Coronary artery (tissue), 2 donors: Measurements from ENCODE around the gene ZMIZ1.

Experiments used
- DNase-seq: peaks from one replicate; pipeline ENCODE4 v3.0.0-alpha.2; 2017; ENCODE audit warnings: low spot score
- H3K27ac ChIP-seq, 2 donors: fragments of 200-600 bp; sonication (generic); one replicate each; pipeline ENCODE4 v1.5.1; 2016 to 2019
- H3K4me3 ChIP-seq: fragments of 200-600 bp; sonication (generic); 2 replicates; pipeline ENCODE4 v1.5.1; 2016; ENCODE audit warnings: mild to moderate bottlenecking, moderate library complexity
- CTCF ChIP-seq: fragments of 200-600 bp; sonication (generic); IDR thresholded peaks from one replicate; pipeline ENCODE4 v1.5.1; 2019; ENCODE audit warnings: antibody characterized with exemption

Gene ZMIZ1

GRCh38 chr10:79187121-79187940, 118.6 kb downstream of the ZMIZ1 start:
- no peak for DNase-seq
- no peak for TF ChIP-seq CTCF
- Histone ChIP-seq H3K27ac (peak overlapping the region in 1 of 2 donors; percentile 23), H3K4me3 (no peak overlapping the region)

GRCh38 chr10:79188154-79188965, 119.6 kb downstream of the ZMIZ1 start:
- Histone ChIP-seq H3K4me3 (no peak overlapping the region), H3K27ac (peak overlapping the region in 1 of 2 donors; percentile 62)
- TF ChIP-seq CTCF = no peak
- no peak for DNase-seq

- DNase-seq = no peak
- TF ChIP-seq CTCF = no peak
- Histone ChIP-seq H3K4me3 (no peak overlapping the region), H3K27ac (peak overlapping the region in 1 of 2 donors; percentile 62)
These were observed 120.4 kb downstream of the ZMIZ1 start for GRCh38 chr10:79189181-79189580.

- DNase-seq = no peak
- no peak for TF ChIP-seq CTCF
- no peak overlapping the region for H3K4me3 ChIP-seq
- H3K27ac ChIP-seq = peak overlapping the region; percentile 18 to 38
These were observed 121.2 kb downstream of the ZMIZ1 start for GRCh38 chr10:79189853-79190435.

GRCh38 chr10:79190740-79191261, 122.0 kb downstream of the ZMIZ1 start:
- peak overlapping the region in 1 of 2 donors; percentile 50 for H3K27ac ChIP-seq
- TF ChIP-seq CTCF = no peak
- H3K4me3 ChIP-seq = no peak overlapping the region
- DNase-seq = no peak

- no peak overlapping the region for H3K4me3 ChIP-seq
- DNase-seq = no peak
- H3K27ac ChIP-seq = peak overlapping the region; percentile 18 to 50
- TF ChIP-seq CTCF = no peak
These were observed 123.3 kb downstream of the ZMIZ1 start for GRCh38 chr10:79191951-79192676.
